Choroid plexus epithelial cell (primary cell): Measurements from ENCODE around the gene PDIA5.

ENCODE experiments used
- DNase-seq: peaks from one replicate; pipeline ENCODE4 v3.0.0-alpha.2; 2010; ENCODE audit warnings: low read depth
- H3K4me3 ChIP-seq: 2 replicates; pipeline ENCODE4 v1.5.1; 2011; ENCODE audit warnings: low read depth, mild to moderate bottlenecking, control low read depth, low read length, moderate library complexity
- CTCF ChIP-seq: conservative IDR thresholded peaks from 2 replicates; pipeline ENCODE4 v1.5.1; 2011; ENCODE audit warnings: low read depth, mild to moderate bottlenecking, control low read depth, inconsistent platforms, low read length, moderate library complexity

Gene PDIA5

GRCh38 chr3:123167686-123168085 lies 100.9 kb downstream of the PDIA5 start:
- no peak for DNase-seq
- TF ChIP-seq CTCF: no peak
- no peak overlapping the region for H3K4me3 ChIP-seq

GRCh38 chr3:123168122-123168521 lies 101.3 kb downstream of the PDIA5 start:
- no peak for DNase-seq
- H3K4me3 ChIP-seq: no peak overlapping the region
- no peak for TF ChIP-seq CTCF

GRCh38 chr3:123168605-123169004 lies 101.8 kb downstream of the PDIA5 start:
- DNase-seq: no peak
- no peak overlapping the region for H3K4me3 ChIP-seq
- no peak for TF ChIP-seq CTCF

GRCh38 chr3:123169492-123169929 lies 102.7 kb downstream of the PDIA5 start:
- peak; percentile 4 for DNase-seq
- H3K4me3 ChIP-seq: no peak overlapping the region
- no peak for TF ChIP-seq CTCF

- DNase-seq: no peak
- H3K4me3 ChIP-seq: no peak overlapping the region
- TF ChIP-seq CTCF: no peak
Observed at GRCh38 chr3:123169930-123170329, 103.1 kb downstream of the PDIA5 start.

- DNase-seq: no peak
- TF ChIP-seq CTCF: no peak
- no peak overlapping the region for H3K4me3 ChIP-seq
Observed at GRCh38 chr3:123180791-123181190, 114.0 kb downstream of the PDIA5 start.

GRCh38 chr3:123186695-123187094 lies 119.9 kb downstream of the PDIA5 start:
- DNase-seq: no peak
- TF ChIP-seq CTCF: no peak
- no peak overlapping the region for H3K4me3 ChIP-seq
